ENCODE results near the gene MYRIP. TPM values are rescaled to one million over a fixed set of nuclear protein-coding genes. Genes with fewer than 3 reads are reported as not detected.

Gene MYRIP
- total and polyA plus RNA-seq, 2 experiments from 2014 or later: 1.5 to 1.8 TPM

- peak; percentile 43; the same call in 1 of the 3 replicates for ATAC-seq
- H3K4me3 Mint-ChIP-seq: no peak overlapping the region
- Histone ChIP-seq H2AFZ (no peak overlapping the region), H3K4me3 (no peak overlapping the region), H3K79me2 (replicated peaks; ENCODE audit: insufficient read depth) (no peaks in the 10 kb centered on the region), H3K36me3 (ENCODE audit: insufficient read depth) (no peaks in the 10 kb centered on the region), H4K20me1 (replicated peaks; ENCODE audit: insufficient read depth) (no peaks in the 10 kb centered on the region), H3K27me3 (ENCODE audit: insufficient read depth) (no peaks in the 10 kb centered on the region), H3K4me1 (ENCODE audit: insufficient read depth) (no peaks in the 10 kb centered on the region), H3K9me2 (ENCODE audit: insufficient read depth) (no peaks in the 10 kb centered on the region), H3K4me2 (no peak overlapping the region), H3F3A (replicated peaks; ENCODE audit: low read depth) (no peaks in the 10 kb centered on the region), H3K27ac (ENCODE audit: low read depth) (no peak overlapping the region)
- no peak overlapping the region for H3K27ac Mint-ChIP-seq
- TF ChIP-seq CREB1 (CRISPR knock-in tag; IDR thresholded peaks at IDR 0.05; ENCODE audit: low read depth): no peak
- TF ChIP-seq EZH2phosphoT487 (IDR thresholded peaks at IDR 0.05; ENCODE audit: unreplicated experiment): no peak
- H3K9me3 Mint-ChIP-seq: peaks cover 22% of the 10 kb centered on the region
- H3K4me1 Mint-ChIP-seq: no peaks in the 10 kb centered on the region
- H3K27me3 Mint-ChIP-seq (ENCODE audit: insufficient read depth, low read depth, poor library complexity): no peaks in the 10 kb centered on the region
- DNase-seq (ENCODE audit: low spot score): no peak
- peaks cover 18% of the 10 kb centered on the region for H3K36me3 Mint-ChIP-seq (ENCODE audit: low read depth)
Observed at GRCh38 chr3:40129510-40129909, 320.1 kb downstream of the MYRIP start.

- TF ChIP-seq STAT1 (IDR thresholded peaks at IDR 0.05; ENCODE audit: unreplicated experiment) (no peak), ETS1 (IDR thresholded peaks at IDR 0.05) (no peak)
- H3K36me3 Mint-ChIP-seq (ENCODE audit: low read depth): peaks cover 23% of the 10 kb centered on the region
- H2AFZ ChIP-seq: no peak overlapping the region
- peaks cover 27% of the 10 kb centered on the region for H3K9me3 Mint-ChIP-seq
- no peak overlapping the region for H3K4me3 Mint-ChIP-seq
- no peak overlapping the region for H3K4me3 ChIP-seq
- H3K27ac Mint-ChIP-seq: no peak overlapping the region
- no peaks in the 10 kb centered on the region for H3K4me1 ChIP-seq (ENCODE audit: insufficient read depth)
- no peak for DNase-seq (ENCODE audit: low spot score)
- no peaks in the 10 kb centered on the region for H3K4me1 Mint-ChIP-seq
- H4K20me1 ChIP-seq (replicated peaks; ENCODE audit: insufficient read depth): no peaks in the 10 kb centered on the region
- H3K27me3 ChIP-seq (ENCODE audit: insufficient read depth): no peaks in the 10 kb centered on the region
- H3K36me3 ChIP-seq (ENCODE audit: insufficient read depth): no peaks in the 10 kb centered on the region
- H3K4me2 ChIP-seq: no peak overlapping the region
- no peaks in the 10 kb centered on the region for H3K79me2 ChIP-seq (replicated peaks; ENCODE audit: insufficient read depth)
- no peaks in the 10 kb centered on the region for H3K27me3 Mint-ChIP-seq (ENCODE audit: insufficient read depth, low read depth, poor library complexity)
- ATAC-seq: no peak
- H3K9me2 ChIP-seq (ENCODE audit: insufficient read depth): no peaks in the 10 kb centered on the region
- H3K27ac ChIP-seq (ENCODE audit: low read depth): no peak overlapping the region
- H3F3A ChIP-seq (replicated peaks; ENCODE audit: low read depth): no peaks in the 10 kb centered on the region
Observed at GRCh38 chr3:40129981-40130380, 320.6 kb downstream of the MYRIP start.

- H3F3A ChIP-seq (replicated peaks; ENCODE audit: low read depth): no peaks in the 10 kb centered on the region
- no peak for TF ChIP-seq CTCF (conservative IDR thresholded peaks at IDR 0.05; ENCODE audit: low read depth in 2 of 2)
- no peak for TF ChIP-seq EZH2phosphoT487 (IDR thresholded peaks at IDR 0.05; ENCODE audit: unreplicated experiment)
- TF ChIP-seq EZH2 (IDR thresholded peaks at IDR 0.05; ENCODE audit: low read depth, unreplicated experiment): no peak
- TF ChIP-seq NANOG (IDR thresholded peaks at IDR 0.05; ENCODE audit: borderline replicate concordance): no peak
- no peak for TF ChIP-seq ETS1 (IDR thresholded peaks at IDR 0.05)
- no peak for TF ChIP-seq JUNB (IDR thresholded peaks at IDR 0.05; ENCODE audit: unreplicated experiment)
- no peak for TF ChIP-seq STAT1 (IDR thresholded peaks at IDR 0.05; ENCODE audit: unreplicated experiment)
- TF ChIP-seq ZNF114 (CRISPR knock-in tag; IDR thresholded peaks at IDR 0.05): no peak
Observed at GRCh38 chr3:40130721-40131120, 321.3 kb downstream of the MYRIP start.

More at GRCh38 chr3:40130721-40131120, 321.3 kb downstream of the MYRIP start:
- no peak overlapping the region for H3K27ac ChIP-seq (ENCODE audit: low read depth)
- no peaks in the 10 kb centered on the region for H3K4me1 Mint-ChIP-seq
- H3K9me2 ChIP-seq (ENCODE audit: insufficient read depth): no peaks in the 10 kb centered on the region
- H3K9me3 Mint-ChIP-seq: peaks cover 35% of the 10 kb centered on the region
- H3K4me3 Mint-ChIP-seq: no peak overlapping the region
- H3K27ac Mint-ChIP-seq: no peak overlapping the region
- H3K4me1 ChIP-seq (ENCODE audit: insufficient read depth): no peaks in the 10 kb centered on the region
- no peak overlapping the region for H3K4me2 ChIP-seq
- ATAC-seq: no peak
- H3K36me3 Mint-ChIP-seq (ENCODE audit: low read depth): peaks cover 28% of the 10 kb centered on the region
- H3K79me2 ChIP-seq (replicated peaks; ENCODE audit: insufficient read depth): no peaks in the 10 kb centered on the region
- H2AFZ ChIP-seq: no peak overlapping the region
- H3K27me3 ChIP-seq (ENCODE audit: insufficient read depth): no peaks in the 10 kb centered on the region
- no peak for DNase-seq (ENCODE audit: low spot score)
- no peak overlapping the region for H3K4me3 ChIP-seq
- H4K20me1 ChIP-seq (replicated peaks; ENCODE audit: insufficient read depth): no peaks in the 10 kb centered on the region
- no peaks in the 10 kb centered on the region for H3K27me3 Mint-ChIP-seq (ENCODE audit: insufficient read depth, low read depth, poor library complexity)
- no peaks in the 10 kb centered on the region for H3K36me3 ChIP-seq (ENCODE audit: insufficient read depth)
